HG03159 (cell line): ENCODE results near the gene TOM1L1.

Source experiments
- ATAC-seq: cut with Tn5 transposase; IDR thresholded peaks from one replicate; pipeline ENCODE4 v1.9.1; 2021; ENCODE audit warnings: mild to moderate bottlenecking, moderate library complexity; ENCODE audit not compliant: unreplicated experiment

TOM1L1 gene

GRCh38 chr17:54985476-54985875 lies 84.8 kb downstream of the TOM1L1 start:
- ATAC-seq: no peak

- no peak for ATAC-seq
These were observed 89.5 kb downstream of the TOM1L1 start for GRCh38 chr17:54990118-54990517.

DNA sequence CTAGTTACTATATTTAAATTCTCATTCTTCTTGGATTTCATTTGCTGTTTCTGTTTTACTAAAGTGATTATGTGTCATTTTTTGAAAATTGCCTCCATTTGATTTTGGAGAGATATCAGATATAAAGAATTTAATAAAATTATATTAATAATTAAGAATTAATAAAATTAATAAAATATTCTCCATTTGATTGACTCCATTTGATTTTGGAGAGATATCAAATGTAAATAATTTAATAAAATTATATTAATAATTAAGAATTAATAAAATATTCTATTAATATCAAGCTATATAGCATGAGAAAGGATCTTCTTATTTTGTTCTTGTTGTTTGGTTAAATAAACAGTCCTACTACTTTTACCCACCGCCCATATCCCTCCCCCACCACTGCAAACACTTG lies 90.9 kb downstream of the TOM1L1 start:
- ATAC-seq: no peak

DNA sequence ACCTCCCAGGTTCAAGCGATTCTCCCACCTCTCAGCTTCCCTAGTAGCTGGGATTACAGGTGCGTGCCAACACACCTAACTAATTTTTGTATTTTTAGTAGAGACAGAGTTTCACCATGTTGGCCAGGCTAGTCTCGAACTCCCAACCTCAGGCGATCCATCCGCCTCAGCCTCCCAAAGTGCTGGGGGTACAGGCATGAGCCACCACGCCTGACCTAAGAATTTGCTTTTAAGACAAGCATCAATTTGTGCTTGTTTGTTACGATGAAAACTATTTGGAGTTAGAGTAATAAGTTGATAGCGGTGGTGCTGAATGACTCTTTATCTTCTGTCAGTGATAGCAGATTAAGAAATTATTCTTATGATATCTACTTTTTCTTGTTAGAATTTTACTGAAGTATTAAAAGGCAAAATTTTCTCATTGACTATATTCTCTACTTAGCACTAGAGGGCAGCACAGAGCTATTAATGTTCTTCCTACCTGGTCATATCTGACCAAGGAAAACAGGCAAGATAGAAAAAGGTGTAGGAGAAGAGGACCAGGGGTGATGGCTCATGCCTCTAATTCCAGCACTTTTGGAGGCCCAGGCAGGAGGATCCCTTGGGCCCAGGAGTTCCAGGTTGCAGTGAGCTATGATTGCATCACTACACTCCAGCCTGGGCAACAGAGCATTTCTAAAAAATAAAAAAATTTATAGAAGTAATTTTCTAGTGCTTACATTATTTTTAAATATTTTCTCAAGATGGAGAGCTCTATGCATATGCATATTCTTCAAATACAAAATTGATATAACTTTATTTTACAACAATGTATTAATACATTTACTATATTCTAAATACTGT lies 92.4 kb downstream of the TOM1L1 start:
- ATAC-seq: peak; percentile 78

GRCh38 chr17:54996441-54996840 lies 95.8 kb downstream of the TOM1L1 start:
- ATAC-seq: no peak

GRCh38 chr17:55002458-55002857 lies 101.8 kb downstream of the TOM1L1 start:
- no peak for ATAC-seq

- ATAC-seq: no peak
These were observed 103.8 kb downstream of the TOM1L1 start for GRCh38 chr17:55004484-55004883.

GRCh38 chr17:55005520-55005919 lies 104.9 kb downstream of the TOM1L1 start:
- no peak for ATAC-seq
